OCI-LY1 (cell line): Measurements from ENCODE around the gene FAM222A.

ENCODE experiments used
- CTCF ChIP-seq: fragments of 200-600 bp; sonication (generic), shearing (Covaris generic); IDR thresholded peaks from 2 replicates; pipeline ENCODE4 v1.5.1; 2017; ENCODE audit warnings: mild to moderate bottlenecking, antibody characterized with exemption, low read length, moderate library complexity, mixed read lengths
- EZH2 ChIP-seq: fragments of 200-600 bp; sonication (generic), shearing (Covaris generic); IDR thresholded peaks from 2 replicates; pipeline ENCODE4 v1.8.0; 2017; ENCODE audit warnings: borderline replicate concordance, mixed run types, mild to moderate bottlenecking, antibody characterized with exemption, low read length, moderate library complexity, mixed read lengths

GRCh38 chr12:109744986-109745942, 31.6 kb downstream of the FAM222A start:
- TF ChIP-seq CTCF (no peak), EZH2 (no peak)
